HG03175 (cell line): ENCODE results near the gene DYNLT1.

ENCODE experiments used
- ATAC-seq: cut with Tn5 transposase; IDR thresholded peaks from one replicate; pipeline ENCODE4 v1.9.1; 2021; ENCODE audit warnings: mild to moderate bottlenecking, moderate library complexity; ENCODE audit not compliant: unreplicated experiment

DYNLT1 gene

GRCh38 chr6:158603261-158604047 is 41.1 kb downstream of the DYNLT1 start:
- ATAC-seq, result no peak

DNA sequence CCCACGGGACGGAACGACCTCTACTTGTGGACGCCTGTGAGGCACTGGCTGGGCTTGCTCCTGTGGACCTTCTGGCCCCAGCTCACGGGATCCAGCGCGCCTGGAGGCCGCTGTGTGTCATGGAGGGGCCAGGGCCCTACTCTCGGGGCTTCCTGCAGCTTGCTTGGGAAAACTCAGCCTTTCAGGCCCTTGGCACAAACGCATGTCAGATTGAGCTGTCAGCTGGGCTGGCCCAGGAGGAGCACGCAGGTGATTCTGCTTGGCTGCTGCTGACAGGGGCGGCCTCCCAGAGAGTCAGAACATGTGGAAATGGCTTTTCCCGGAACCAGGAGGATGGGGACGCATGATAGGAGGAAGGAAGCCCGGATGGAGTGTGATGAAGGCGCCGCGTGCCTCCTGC is 44.9 kb downstream of the DYNLT1 start:
- no peak for ATAC-seq

DNA sequence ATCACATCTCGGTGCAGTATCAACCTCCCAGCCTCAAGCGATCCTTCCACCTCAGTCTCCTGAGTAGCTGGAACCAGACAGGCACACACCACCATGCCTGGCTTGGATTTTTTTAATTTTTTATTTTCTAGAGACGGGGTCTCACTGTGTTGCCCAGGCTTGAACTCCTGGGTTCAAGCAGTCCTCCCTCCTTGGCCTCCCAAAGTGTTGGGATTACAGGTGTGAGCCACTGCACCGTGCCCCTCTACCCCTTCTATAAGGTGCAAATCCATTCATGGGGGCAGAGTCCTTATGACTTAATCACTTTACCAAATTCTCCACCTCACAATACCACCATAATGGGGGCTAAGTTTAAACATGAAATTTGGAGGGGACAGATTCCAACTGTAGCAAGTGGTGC is 47.0 kb downstream of the DYNLT1 start:
- no peak for ATAC-seq

DNA sequence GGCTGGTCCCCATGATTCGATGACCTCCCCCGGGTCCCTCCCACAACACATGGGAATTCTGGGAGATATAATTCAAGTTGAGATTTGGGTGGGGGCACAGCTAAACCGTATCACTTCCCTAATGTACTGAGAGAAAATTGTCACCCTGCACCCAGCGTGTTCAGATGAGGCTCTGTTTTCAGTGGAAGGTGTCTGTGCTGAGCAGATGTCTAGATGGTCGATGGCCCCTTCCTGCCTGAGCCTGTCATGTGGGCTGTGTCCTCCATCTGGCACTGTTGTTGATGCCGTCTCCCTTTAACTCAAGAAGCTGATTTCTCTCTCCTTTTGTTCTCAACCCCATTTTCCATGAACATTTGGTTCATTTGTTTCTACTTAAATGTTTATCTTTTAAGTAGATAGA is 47.7 kb downstream of the DYNLT1 start:
- ATAC-seq, result no peak

DNA sequence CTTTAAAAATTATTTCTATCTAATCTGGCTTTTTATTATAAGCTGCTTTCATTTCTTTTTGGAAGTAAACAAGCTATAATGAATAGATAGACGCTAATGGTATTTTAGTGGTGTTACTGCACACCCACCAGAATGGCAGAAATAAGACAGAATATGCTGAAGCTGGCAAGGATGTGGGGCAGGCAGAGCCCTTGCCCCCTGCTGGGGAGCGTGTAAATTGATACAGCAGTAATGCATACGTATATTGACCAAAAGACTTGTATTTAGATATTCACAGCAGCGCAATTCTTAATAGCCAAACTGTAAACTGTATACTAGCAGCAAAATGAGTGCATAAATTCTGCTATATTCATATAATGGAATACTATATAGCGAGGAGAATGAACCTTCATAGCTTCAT is 49.3 kb downstream of the DYNLT1 start:
- no peak for ATAC-seq

GRCh38 chr6:158593670-158594069 is 50.9 kb downstream of the DYNLT1 start:
- no peak for ATAC-seq

DNA sequence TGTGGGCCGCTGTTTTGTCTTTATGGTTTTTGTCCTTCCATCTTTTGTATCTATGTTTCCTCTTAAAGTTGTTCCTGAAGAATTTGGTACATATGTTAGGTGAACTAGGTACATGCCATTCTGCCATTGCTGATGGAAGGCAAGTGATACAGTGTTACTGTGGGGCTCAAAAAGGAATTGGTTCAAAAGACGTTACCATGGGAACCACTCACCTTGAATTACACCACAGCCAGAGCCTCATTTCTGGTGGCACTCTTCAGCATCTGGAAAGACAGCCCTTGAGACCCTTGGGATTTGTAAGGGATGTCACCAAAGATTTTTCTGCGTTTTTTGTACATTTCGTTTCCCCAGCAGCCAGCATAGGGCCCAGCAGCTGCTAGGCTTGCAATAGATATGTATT is 52.7 kb downstream of the DYNLT1 start:
- ATAC-seq, result no peak

GRCh38 chr6:158591134-158591809 is 53.3 kb downstream of the DYNLT1 start:
- no peak for ATAC-seq

DNA sequence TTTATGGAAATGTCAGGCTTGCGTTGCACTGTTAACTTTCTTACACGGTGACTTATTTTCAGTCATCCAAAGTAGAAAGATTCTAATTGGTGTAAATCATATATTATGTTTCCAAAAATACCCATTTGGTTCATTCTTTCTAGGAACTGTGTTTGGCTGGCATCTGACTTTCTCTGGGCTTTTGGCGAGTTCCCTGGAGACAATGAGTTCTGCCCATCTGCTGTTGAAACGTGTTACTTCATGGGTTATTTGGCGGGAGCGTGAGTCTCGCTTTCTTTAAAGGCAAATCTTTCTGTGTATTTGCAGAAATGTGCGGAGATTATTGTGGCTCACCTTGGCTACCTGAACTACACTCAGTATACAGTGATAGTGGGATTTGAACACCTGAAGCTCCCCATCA is 55.2 kb downstream of the DYNLT1 start:
- no peak for ATAC-seq

DNA sequence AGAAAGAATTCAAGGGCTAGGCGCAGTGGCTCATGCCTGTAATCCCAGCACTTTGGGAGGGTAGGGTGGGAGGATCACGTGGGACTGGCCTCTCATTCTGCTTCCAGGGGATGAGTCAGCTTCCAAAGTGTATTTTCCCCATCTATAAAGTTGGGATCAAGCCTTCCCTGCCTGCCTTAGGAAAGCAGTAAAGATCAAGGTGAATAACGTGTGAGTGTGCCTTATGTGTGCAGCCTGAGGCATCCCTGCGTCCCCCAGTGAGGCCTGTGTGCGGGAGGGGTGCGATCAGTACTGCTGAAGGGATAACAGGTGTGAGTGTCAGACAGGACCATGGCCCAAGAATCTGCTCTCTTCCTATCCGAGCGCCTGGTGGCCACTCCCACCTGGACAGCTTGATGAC is 57.9 kb downstream of the DYNLT1 start:
- ATAC-seq, result no peak
